PFSK-1 (cell line): ENCODE measurements around the gene ATCAY.

Source experiments
- FOXP2 ChIP-seq: optimal IDR thresholded peaks from 2 replicates; pipeline ENCODE3; 2011; ENCODE audit warnings: borderline replicate concordance, control low read depth, inconsistent platforms; ENCODE audit not compliant: insufficient read depth; ENCODE audit errors: extremely low read length, extremely low read depth
- POLR2AphosphoS5 ChIP-seq: IDR thresholded peaks from 2 replicates; pipeline ENCODE4 v1.6.1; 2012; ENCODE audit warnings: low read depth, mild to moderate bottlenecking, control low read depth, low read length, moderate library complexity
- REST ChIP-seq, 2 experiments: IDR thresholded peaks; 2 replicates each; pipeline versions ENCODE4 v1.6.1 to v1.8.0; 2011 to 2012; ENCODE audit warnings: low read depth in 2 of 2, low read length in 2 of 2, control low read depth in 1 of 2, inconsistent platforms in 1 of 2, mild to moderate bottlenecking in 1 of 2, moderate library complexity in 1 of 2; ENCODE audit not compliant: insufficient read depth in 1 of 2
- SIN3A ChIP-seq: IDR thresholded peaks from 2 replicates; pipeline ENCODE4 v1.6.1; 2012; ENCODE audit warnings: mild to moderate bottlenecking, low read length, moderate library complexity, borderline replicate concordance; ENCODE audit not compliant: insufficient read depth
- TAF1 ChIP-seq: IDR thresholded peaks from 2 replicates; pipeline ENCODE4 v1.6.1; 2012; ENCODE audit warnings: low read length, control low read depth, borderline replicate concordance; ENCODE audit not compliant: insufficient read depth

The ATCAY gene

GRCh38 chr19:3851254-3852176 lies 29.0 kb upstream of the ATCAY start:
- TF ChIP-seq FOXP2 (no peak), REST (IDR thresholded peaks at IDR 0.05; ENCODE audit: insufficient read depth in 1 of 2, low read depth in 2 of 2, low read length in 2 of 2) (no peak), TAF1 (no peak)

DNA sequence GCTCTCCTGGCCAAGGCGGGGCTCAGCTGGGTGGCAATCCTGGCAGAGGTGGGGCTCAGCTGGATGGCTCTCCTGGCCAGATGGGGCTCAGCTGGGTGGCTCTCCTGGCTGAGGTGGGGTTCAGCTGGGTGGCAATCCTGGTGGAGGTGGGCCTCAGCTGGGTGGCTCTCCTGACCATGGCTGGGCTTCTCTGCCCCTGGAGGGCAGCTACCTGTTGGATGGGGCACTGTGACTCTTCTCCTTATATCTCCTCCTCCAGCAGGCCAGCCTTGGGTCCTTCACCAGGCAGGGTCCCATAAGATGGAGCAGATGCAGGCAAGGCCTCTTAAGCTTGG lies 28.3 kb upstream of the ATCAY start:
- no peak for TF ChIP-seq REST (IDR thresholded peaks at IDR 0.05; ENCODE audit: insufficient read depth in 1 of 2, low read depth in 2 of 2, low read length in 2 of 2)
- TF ChIP-seq TAF1: no peak
- no peak for TF ChIP-seq POLR2AphosphoS5
- no peak for TF ChIP-seq FOXP2
- TF ChIP-seq SIN3A: no peak

DNA sequence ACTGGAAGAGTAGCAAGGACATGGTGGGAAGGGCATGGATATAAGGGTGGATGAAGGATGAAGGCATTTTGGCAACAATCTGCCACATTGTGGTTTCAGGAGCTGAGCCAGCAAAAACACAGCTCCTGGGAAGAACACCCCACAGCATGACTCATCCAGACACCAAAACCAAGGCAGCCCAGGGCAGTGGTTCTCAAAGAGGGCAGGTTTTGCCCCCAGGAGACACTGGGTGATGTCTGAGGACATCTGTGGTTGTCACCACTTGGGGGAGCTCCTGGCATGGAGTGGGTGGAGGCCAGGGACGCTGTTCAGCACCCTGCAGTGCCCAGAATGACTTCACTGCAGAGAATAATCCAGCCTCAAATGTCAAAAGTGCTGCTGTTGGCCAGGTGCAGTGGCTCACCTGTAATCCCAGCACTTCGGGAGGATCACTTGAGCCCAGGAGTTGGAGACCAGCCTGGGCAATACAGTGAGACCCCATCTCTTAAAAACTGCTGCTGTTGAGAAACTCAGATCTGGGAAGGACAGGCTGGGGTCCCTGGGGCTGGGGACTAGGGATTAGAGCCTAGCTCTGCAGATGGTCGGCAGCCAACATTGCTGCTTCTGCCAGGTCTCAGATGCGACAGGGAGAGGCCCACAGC lies 27.8 kb upstream of the ATCAY start:
- TF ChIP-seq FOXP2 (no peak), SIN3A (no peak), TAF1 (no peak), POLR2AphosphoS5 (no peak), REST (IDR thresholded peaks at IDR 0.05; ENCODE audit: insufficient read depth in 1 of 2, low read depth in 2 of 2, low read length in 2 of 2) (no peak)

GRCh38 chr19:3855320-3855719 lies 25.2 kb upstream of the ATCAY start:
- TF ChIP-seq SIN3A (no peak), FOXP2 (no peak), TAF1 (no peak), REST (IDR thresholded peaks at IDR 0.05; ENCODE audit: insufficient read depth in 1 of 2, low read depth in 2 of 2, low read length in 2 of 2) (no peak), POLR2AphosphoS5 (no peak)
